ENCODE measurements around the gene RNF224.

DNA sequence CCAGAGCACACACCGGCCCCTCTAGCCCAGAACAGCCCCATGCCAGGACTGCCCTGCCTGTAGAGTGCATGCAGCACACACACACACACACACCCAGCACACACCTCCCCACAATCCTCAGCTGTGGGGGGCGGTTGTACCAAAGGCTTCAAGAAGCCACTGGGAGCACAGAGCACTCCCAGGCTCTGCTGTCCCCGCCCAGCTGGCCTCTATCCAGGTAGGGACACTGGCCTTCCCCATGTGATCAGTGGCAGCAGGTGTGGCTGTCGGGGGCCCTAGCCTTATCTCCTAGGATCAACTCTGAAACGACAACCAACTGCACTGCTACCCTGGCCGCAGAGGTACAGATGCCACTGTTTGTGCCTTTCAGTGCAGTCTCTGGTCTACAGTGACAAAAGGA is 40.9 kb upstream of the RNF224 start:
- TF ChIP-seq, protein P1, sequence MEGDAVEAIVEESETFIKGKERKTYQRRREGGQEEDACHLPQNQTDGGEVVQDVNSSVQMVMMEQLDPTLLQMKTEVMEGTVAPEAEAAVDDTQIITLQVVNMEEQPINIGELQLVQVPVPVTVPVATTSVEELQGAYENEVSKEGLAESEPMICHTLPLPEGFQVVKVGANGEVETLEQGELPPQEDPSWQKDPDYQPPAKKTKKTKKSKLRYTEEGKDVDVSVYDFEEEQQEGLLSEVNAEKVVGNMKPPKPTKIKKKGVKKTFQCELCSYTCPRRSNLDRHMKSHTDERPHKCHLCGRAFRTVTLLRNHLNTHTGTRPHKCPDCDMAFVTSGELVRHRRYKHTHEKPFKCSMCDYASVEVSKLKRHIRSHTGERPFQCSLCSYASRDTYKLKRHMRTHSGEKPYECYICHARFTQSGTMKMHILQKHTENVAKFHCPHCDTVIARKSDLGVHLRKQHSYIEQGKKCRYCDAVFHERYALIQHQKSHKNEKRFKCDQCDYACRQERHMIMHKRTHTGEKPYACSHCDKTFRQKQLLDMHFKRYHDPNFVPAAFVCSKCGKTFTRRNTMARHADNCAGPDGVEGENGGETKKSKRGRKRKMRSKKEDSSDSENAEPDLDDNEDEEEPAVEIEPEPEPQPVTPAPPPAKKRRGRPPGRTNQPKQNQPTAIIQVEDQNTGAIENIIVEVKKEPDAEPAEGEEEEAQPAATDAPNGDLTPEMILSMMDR (IDR thresholded peaks at IDR 0.05), result no peak
- TF ChIP-seq POLR2A (IDR thresholded peaks at IDR 0.05), result no peak
